Kidney glomerular epithelial cell (primary cell): Measurements from ENCODE around the gene PCDHGC3.

Source experiments
- DNase-seq: peaks from one replicate; lab custom pipeline; 2025; lab: John Stamatoyannopoulos, UW

The PCDHGC3 gene

GRCh38 chr5:141523991-141524390, 48.2 kb downstream of the PCDHGC3 start:
- no peak for DNase-seq

GRCh38 chr5:141524604-141525597, 49.1 kb downstream of the PCDHGC3 start:
- peak; percentile 90 for DNase-seq

- no peak for DNase-seq
Measured at GRCh38 chr5:141525653-141526052, 49.9 kb downstream of the PCDHGC3 start.

GRCh38 chr5:141527426-141527825, 51.7 kb downstream of the PCDHGC3 start:
- no peak for DNase-seq
